Endothelial cell of umbilical vein (primary cell): Measurements from ENCODE around the gene FBXO21. TPM values are rescaled to one million over a fixed set of nuclear protein-coding genes. Genes with fewer than 3 reads are reported as not detected.

ENCODE experiments used
- BruUV-seq: library from RNA; stranded (reverse); fragments of 400-500 nt; replicated peaks from 2 replicates; lab custom pipeline; 2021; lab: Mats Ljungman, UMichigan
- CTCF ChIA-PET: fragments of 300-600, 350-600 bp; sonication (Branson Sonifier 250); formaldehyde crosslinking; loops from one replicate; lab custom pipeline; 2021; ENCODE audit warnings: antibody characterized with exemption, inconsistent platforms; lab: Charles Lee
- POLR2A ChIA-PET: fragments of 300-600, 350-600 bp; sonication (Branson Sonifier 250); formaldehyde crosslinking; loops from one replicate; lab custom pipeline; 2021; ENCODE audit warnings: antibody characterized with exemption, inconsistent platforms; lab: Charles Lee
- DNase-seq: peaks from one replicate; pipeline ENCODE4 v3.0.0-alpha.2; 2011; ENCODE audit warnings: low read depth, low spot score
- FAIRE-seq: peaks from 2 replicates; lab custom pipeline; 2011; peaks lifted over from hg19 to GRCh38; lab: Jason Lieb, UNC
- H2AFZ ChIP-seq: 2 replicates; pipeline ENCODE4 v1.6.0; 2012; ENCODE audit warnings: low read depth, low read length, control low read depth, inconsistent platforms
- H3K27ac ChIP-seq: 2 replicates; pipeline ENCODE4 v1.5.1; 2011; ENCODE audit warnings: low read depth, mild to moderate bottlenecking, control low read depth, low read length, moderate library complexity; ENCODE audit not compliant: insufficient read depth
- H3K27me3 ChIP-seq, 2 experiments: 2 replicates each; pipeline versions ENCODE4 v1.6.0 to v1.6.1; 2011; ENCODE audit warnings: low read length in 2 of 2, mixed read lengths in 1 of 2; ENCODE audit not compliant: control insufficient read depth in 2 of 2, insufficient read depth in 2 of 2
- H3K36me3 ChIP-seq, 2 experiments: 2 replicates in 1 of 2; 3 replicates in 1 of 2; pipeline ENCODE4 v1.5.1; 2011; ENCODE audit warnings: low read length in 2 of 2, mild to moderate bottlenecking in 1 of 2, moderate library complexity in 1 of 2; ENCODE audit not compliant: control insufficient read depth in 2 of 2, insufficient read depth in 2 of 2; ENCODE audit errors: extremely low read depth in 1 of 2
- H3K4me1 ChIP-seq: 3 replicates; pipeline ENCODE4 v1.5.1; 2011; ENCODE audit warnings: mild to moderate bottlenecking, low read length; ENCODE audit not compliant: control insufficient read depth, insufficient read depth; ENCODE audit errors: extremely low read depth
- H3K4me2 ChIP-seq: 2 replicates; pipeline ENCODE4 v1.6.1; 2011; ENCODE audit warnings: low read length, control low read depth, mixed read lengths; ENCODE audit not compliant: insufficient read depth
- H3K4me3 ChIP-seq, 3 experiments: fragments of 200-600 bp in 1 of 3; sonication (generic), shearing (Covaris generic) in 1 of 3; replicated peaks in 1 of 3; 2 replicates each; pipeline ENCODE4 v1.5.1; 2011 to 2016; ENCODE audit warnings: control low read depth in 3 of 3, low read length in 3 of 3, mild to moderate bottlenecking in 2 of 3, inconsistent platforms in 1 of 3, low read depth in 1 of 3, moderate library complexity in 1 of 3; ENCODE audit not compliant: insufficient read depth in 1 of 3
- H3K79me2 ChIP-seq: 2 replicates; pipeline ENCODE4 v1.6.0; 2012; ENCODE audit warnings: low read length, inconsistent platforms; ENCODE audit not compliant: control insufficient read depth, insufficient read depth
- H3K9ac ChIP-seq: replicated peaks from 2 replicates; pipeline ENCODE3; 2011; ENCODE audit warnings: low read length, control low read depth; ENCODE audit not compliant: insufficient read depth; ENCODE audit errors: extremely low read depth
- H3K9me1 ChIP-seq: replicated peaks from 3 replicates; pipeline ENCODE4 v1.6.0; 2011; ENCODE audit warnings: mild to moderate bottlenecking, low read length; ENCODE audit not compliant: control insufficient read depth, insufficient read depth; ENCODE audit errors: extremely low read depth
- H3K9me3 ChIP-seq: replicated peaks from 2 replicates; pipeline ENCODE4 v1.5.1; 2012; ENCODE audit warnings: low read length, inconsistent platforms; ENCODE audit not compliant: control insufficient read depth, insufficient read depth
- H4K20me1 ChIP-seq: replicated peaks from 2 replicates; pipeline ENCODE3; 2011; ENCODE audit warnings: mild to moderate bottlenecking, low read length; ENCODE audit not compliant: control insufficient read depth, insufficient read depth; ENCODE audit errors: extremely low read depth
- CTCF ChIP-seq, 2 donors: IDR thresholded peaks; 1 replicate in 1 of 2; 2 replicates in 1 of 2; pipeline ENCODE4 v1.5.1; 2011; ENCODE audit warnings: low read length in 2 of 2, mild to moderate bottlenecking in 2 of 2, moderate library complexity in 2 of 2, control low read depth in 1 of 2, inconsistent platforms in 1 of 2, low read depth in 1 of 2; ENCODE audit not compliant: insufficient read depth in 1 of 2; ENCODE audit errors: extremely low read depth in 1 of 2
- EZH2 ChIP-seq: IDR thresholded peaks from 2 replicates; pipeline ENCODE4 v1.6.1; 2012; ENCODE audit warnings: borderline replicate concordance, low read depth, mild to moderate bottlenecking, moderate library complexity, low read length, inconsistent platforms; ENCODE audit not compliant: severe bottlenecking
- FOS ChIP-seq: IDR thresholded peaks from 2 replicates; pipeline ENCODE4 v1.6.1; 2011; ENCODE audit warnings: mild to moderate bottlenecking, low read length, moderate library complexity, borderline replicate concordance; ENCODE audit not compliant: insufficient read depth
- GATA2 ChIP-seq: IDR thresholded peaks from 2 replicates; pipeline ENCODE4 v1.7.0; 2011; ENCODE audit warnings: low read depth, mild to moderate bottlenecking, moderate library complexity, mixed read lengths, low read length; ENCODE audit not compliant: insufficient read length, insufficient read depth
- JUN ChIP-seq: IDR thresholded peaks from 2 replicates; pipeline ENCODE4 v1.6.1; 2011; ENCODE audit warnings: borderline replicate concordance, low read depth; ENCODE audit not compliant: insufficient read length, insufficient read depth
- MAX ChIP-seq: IDR thresholded peaks from 2 replicates; pipeline ENCODE4 v1.6.1; 2011; ENCODE audit not compliant: insufficient read depth, insufficient read length
- MYC ChIP-seq: IDR thresholded peaks from one replicate; pipeline ENCODE4 v1.6.1; 2011; ENCODE audit warnings: mild to moderate bottlenecking, low read depth, low read length
- POLR2A ChIP-seq: IDR thresholded peaks from 2 replicates; pipeline ENCODE4 v1.6.1; 2012; ENCODE audit warnings: low read depth, mild to moderate bottlenecking, control low read depth, low read length
- POLR2AphosphoS5 ChIP-seq: IDR thresholded peaks from 2 replicates; pipeline ENCODE4 v1.6.1; 2012; ENCODE audit warnings: low read depth, mild to moderate bottlenecking, control low read depth, low read length, moderate library complexity; ENCODE audit not compliant: insufficient read depth
- dilution Hi-C: fragments of 300-500 bp; cut with MboI; formaldehyde crosslinking; loops from one replicate; pipeline ENCODE4 v1.15.0; 2019; ENCODE audit warnings: low sequenced_read_pairs; ENCODE audit not compliant: extremely low pct_ligation_motif_present
- intact Hi-C: fragments of 100-400 bp; cut with micrococcal nuclease; formaldehyde crosslinking; loops from one replicate; pipeline ENCODE4 v1.10.0; 2022
- polyA plus RNA-seq, 4 experiments: library from polyadenylated mRNA; depleted of rRNA in 3 of 4; stranded (reverse) in 3 of 4; unstranded in 1 of 4; fragments of >200 nt; gene quantifications; 2 replicates each; pipeline versions ENCODE4 v1.2.1 to v1.2.3, GENCODE V29; 2011 to 2012; ENCODE audit warnings: missing spikeins in 1 of 4
- total RNA-seq: library from RNA; stranded (reverse); gene quantifications from 2 replicates; pipeline ENCODE4 v1.2.3, GENCODE V29; 2021

The FBXO21 gene
- total and polyA plus RNA-seq, 2 donors (not counting 3 experiments of a cell fraction or from before 2014, with no cell fraction given) = 41.6 to 66.7 TPM

- Histone ChIP-seq H3K79me2 (no peaks in the 10 kb centered on the region), H3K4me1 (no peaks in the 10 kb centered on the region), H3K4me3 (no peak overlapping the region), H3K9me1 (no peaks in the 10 kb centered on the region), H4K20me1 (no peaks in the 10 kb centered on the region), H3K36me3 (peaks cover 11 to 36% of the 10 kb centered on the region in 2 experiments), H2AFZ (no peak overlapping the region), H3K9ac (no peak overlapping the region), H3K27ac (no peak overlapping the region), H3K4me2 (no peak overlapping the region), H3K9me3 (no peaks in the 10 kb centered on the region), H3K27me3 (no peaks in the 10 kb centered on the region)
- DNase-seq = no peak
- no peak for FAIRE-seq
- intact Hi-C loops (loop anchor here (10.0 kb wide), 1 partner anchor 245 kb away; the partner anchor contains the start of gene FBXW8), dilution Hi-C loops (no loop called here)
- BruUV-seq = no TSS peak
- ChIA-PET POLR2A (no interaction called here), CTCF (interaction anchor here (1.7 kb wide), 1 partner anchor 9 kb away, joined by 5 read pairs; no protein-coding TSS in a partner anchor)
- TF ChIP-seq CTCF (IDR thresholded peaks at IDR 0.05; ENCODE audit: extremely low read depth in 1 of 2, insufficient read depth in 1 of 2, low read depth in 1 of 2, low read length in 2 of 2) (no peak), POLR2A (no peak), FOS (no peak), MYC (no peak), GATA2 (no peak), POLR2AphosphoS5 (no peak), EZH2 (no peak), MAX (no peak), JUN (no peak)
These were observed 30.6 kb downstream of the FBXO21 start for GRCh38 chr12:117159674-117160073.
